DOHH2 (cell line): Measurements from ENCODE around the gene RASSF4.

ENCODE experiments used
- H3F3A ChIP-seq: fragments of 200-600 bp; sonication (generic), shearing (Covaris generic); 2 replicates; pipeline ENCODE4 v1.6.0; 2016; ENCODE audit warnings: antibody characterized with exemption, mild to moderate bottlenecking; ENCODE audit not compliant: control insufficient read depth, insufficient read depth
- H3K27ac ChIP-seq: fragments of 200-600 bp; sonication (generic); 2 replicates; pipeline ENCODE4 v1.5.1; 2014; ENCODE audit warnings: low read depth, mild to moderate bottlenecking, low read length, moderate library complexity
- H3K27me3 ChIP-seq: fragments of 200-600 bp; sonication (generic); 2 replicates; pipeline ENCODE4 v1.6.1; 2014; ENCODE audit warnings: mild to moderate bottlenecking, low read length, mixed read lengths; ENCODE audit not compliant: control insufficient read depth
- H3K36me3 ChIP-seq: fragments of 200-600 bp; sonication (generic); 2 replicates; pipeline ENCODE4 v1.6.1; 2014; ENCODE audit warnings: mild to moderate bottlenecking, low read length, moderate library complexity, mixed read lengths; ENCODE audit not compliant: control insufficient read depth
- H3K4me1 ChIP-seq: fragments of 200-600 bp; sonication (generic); 2 replicates; pipeline ENCODE4 v1.6.1; 2014; ENCODE audit warnings: mild to moderate bottlenecking, low read length, mixed read lengths; ENCODE audit not compliant: control insufficient read depth
- H3K4me2 ChIP-seq: fragments of 200-600 bp; sonication (generic); 2 replicates; pipeline ENCODE4 v1.6.0; 2014; ENCODE audit warnings: mild to moderate bottlenecking, low read length, moderate library complexity
- H3K4me3 ChIP-seq: fragments of 200-600 bp; sonication (generic); 2 replicates; pipeline ENCODE4 v1.5.1; 2014; ENCODE audit warnings: mild to moderate bottlenecking, low read length, mixed read lengths
- H3K79me2 ChIP-seq: fragments of 200-600 bp; sonication (generic); 2 replicates; pipeline ENCODE4 v1.6.1; 2014; ENCODE audit warnings: mild to moderate bottlenecking, low read length, mixed read lengths; ENCODE audit not compliant: control insufficient read depth
- H3K9me2 ChIP-seq: fragments of 200-600 bp; sonication (generic); replicated peaks from 2 replicates; pipeline ENCODE4 v1.6.1; 2014; ENCODE audit warnings: mild to moderate bottlenecking, low read length, mixed read lengths; ENCODE audit not compliant: control insufficient read depth
- H3K9me3 ChIP-seq: fragments of 200-600 bp; sonication (generic); 2 replicates; pipeline ENCODE4 v1.6.1; 2014; ENCODE audit warnings: antibody characterized with exemption, low read length, mixed read lengths; ENCODE audit not compliant: control insufficient read depth, insufficient read depth
- H4K20me1 ChIP-seq: fragments of 200-600 bp; sonication (generic); 2 replicates; pipeline ENCODE4 v1.6.0; 2014; ENCODE audit warnings: low read depth, mild to moderate bottlenecking, antibody characterized with exemption, low read length, moderate library complexity; ENCODE audit not compliant: control insufficient read depth, insufficient read depth
- CTCF ChIP-seq: fragments of 200-600 bp; sonication (generic); IDR thresholded peaks from one replicate; pipeline ENCODE4 v1.5.1; 2014; ENCODE audit warnings: antibody characterized with exemption, mild to moderate bottlenecking, low read depth, low read length; ENCODE audit not compliant: poor library complexity, severe bottlenecking
- EZH2phosphoT487 ChIP-seq: fragments of 200-600 bp; sonication (generic); IDR thresholded peaks from 2 replicates; pipeline ENCODE4 v1.6.1; 2017; ENCODE audit warnings: borderline replicate concordance, mild to moderate bottlenecking, antibody characterized with exemption, low read length, moderate library complexity, mixed read lengths

The RASSF4 gene

DNA sequence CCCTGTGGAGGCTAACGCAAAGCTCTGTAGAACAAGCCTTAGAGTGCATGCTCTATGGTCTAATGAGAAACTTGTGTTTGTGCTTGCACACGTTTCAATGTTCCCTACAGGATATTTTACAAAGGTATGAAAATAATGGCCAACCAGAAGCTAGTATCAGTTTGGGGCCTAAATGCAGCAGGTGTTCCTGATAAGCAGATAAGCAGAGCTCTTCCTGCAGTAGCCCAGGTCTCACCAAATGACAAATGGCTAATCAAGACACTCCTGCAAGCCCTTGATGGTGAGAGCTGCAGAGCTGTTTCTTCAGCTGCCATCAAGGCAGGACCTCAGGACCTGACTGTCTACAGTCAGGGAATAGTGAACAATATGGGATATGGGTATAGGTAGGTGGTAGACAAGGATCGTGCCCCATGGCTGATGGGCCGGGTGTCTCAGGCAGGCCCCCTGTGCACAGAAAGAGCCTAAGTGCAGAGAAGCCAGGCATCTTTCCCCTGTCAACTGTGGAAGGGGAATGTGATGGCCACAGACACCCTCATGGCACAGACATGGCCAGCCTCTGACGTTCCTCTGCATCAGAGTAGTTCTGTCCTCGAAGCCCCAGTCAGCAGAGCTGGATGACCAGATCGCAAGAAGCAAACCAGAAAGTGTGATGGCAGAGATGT, 23.2 kb upstream of the RASSF4 start:
- Histone ChIP-seq H3K27ac (no peak overlapping the region), H3K36me3 (no peaks in the 10 kb centered on the region), H3K9me3 (no peaks in the 10 kb centered on the region), H3K4me3 (no peak overlapping the region), H3K79me2 (no peaks in the 10 kb centered on the region), H3K4me1 (peaks cover 9% of the 10 kb centered on the region), H3K9me2 (no peaks in the 10 kb centered on the region), H3K4me2 (no peak overlapping the region), H4K20me1 (no peaks in the 10 kb centered on the region), H3K27me3 (peaks cover 3% of the 10 kb centered on the region; the same call in 1 of the 2 replicates), H3F3A (no peaks in the 10 kb centered on the region)
- TF ChIP-seq EZH2phosphoT487 = no peak
- TF ChIP-seq CTCF = no peak

DNA sequence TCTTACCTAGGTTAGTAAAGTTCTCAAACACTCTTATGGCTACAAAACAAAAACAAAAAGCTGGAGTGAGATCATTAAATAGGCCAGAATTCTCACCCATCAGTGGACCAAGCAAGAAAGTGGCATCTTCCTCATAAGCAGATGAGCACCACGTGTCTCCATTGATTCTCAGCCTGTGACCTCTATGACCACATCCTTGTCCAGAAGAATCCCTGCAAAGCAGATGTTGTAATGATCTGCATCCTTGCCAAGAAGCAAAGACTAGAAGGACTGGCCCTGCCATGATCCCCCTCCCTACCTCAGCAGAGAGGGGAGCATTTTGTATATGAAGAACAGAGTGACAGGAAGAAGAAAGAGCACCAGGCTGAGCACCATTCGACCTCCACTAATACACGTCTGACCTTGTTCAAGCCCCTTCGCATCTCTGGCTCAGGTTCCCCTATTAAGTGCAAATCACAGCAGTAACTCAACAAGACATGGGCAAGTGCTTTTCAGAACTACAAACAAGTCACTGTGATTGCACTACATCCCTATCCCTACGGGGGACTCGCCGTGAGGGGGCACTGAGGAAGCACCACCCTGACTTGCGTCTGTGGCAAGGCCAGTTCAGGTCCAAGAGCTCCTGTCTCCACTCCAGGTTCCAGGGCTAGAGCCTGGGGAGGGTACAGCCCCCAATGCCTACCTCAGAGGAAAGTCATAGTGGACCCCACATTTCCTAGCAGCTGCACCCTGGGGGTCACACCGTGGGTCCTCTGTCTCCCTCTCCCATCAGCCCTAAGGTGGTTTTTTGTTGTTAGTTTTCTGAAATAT, 22.2 kb upstream of the RASSF4 start:
- peaks cover 9% of the 10 kb centered on the region for H3K4me1 ChIP-seq
- H4K20me1 ChIP-seq = no peaks in the 10 kb centered on the region
- TF ChIP-seq CTCF (no peak), EZH2phosphoT487 (no peak)
- no peaks in the 10 kb centered on the region for H3K36me3 ChIP-seq
- H3F3A ChIP-seq = no peaks in the 10 kb centered on the region
- no peaks in the 10 kb centered on the region for H3K9me2 ChIP-seq
- no peaks in the 10 kb centered on the region for H3K79me2 ChIP-seq
- H3K4me3 ChIP-seq = no peak overlapping the region
- no peak overlapping the region for H3K4me2 ChIP-seq
- H3K27ac ChIP-seq = no peak overlapping the region
- no peaks in the 10 kb centered on the region for H3K9me3 ChIP-seq
- peaks cover 6% of the 10 kb centered on the region; the same call in 1 of the 2 replicates for H3K27me3 ChIP-seq

DNA sequence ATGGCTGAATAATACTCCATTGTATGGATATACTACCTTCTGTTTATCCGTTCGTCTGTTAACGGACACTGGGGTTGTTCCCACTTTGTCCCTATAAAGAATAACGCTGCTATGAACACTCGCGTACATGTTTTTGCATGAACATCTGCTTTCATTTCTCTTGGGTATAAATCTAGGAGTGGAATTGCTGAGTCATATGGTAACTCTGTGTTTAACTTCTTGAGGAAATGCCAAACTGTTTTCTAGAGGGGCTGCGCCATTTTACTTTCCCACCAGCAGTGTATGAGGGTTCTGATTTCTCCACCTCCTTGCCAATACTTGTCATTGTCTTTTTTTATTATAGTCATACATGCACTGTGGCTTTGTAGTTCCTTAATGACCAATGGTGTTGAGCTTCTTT, 20.6 kb upstream of the RASSF4 start:
- peaks cover 6% of the 10 kb centered on the region; the same call in 1 of the 2 replicates for H3K27me3 ChIP-seq
- no peak overlapping the region for H3K4me2 ChIP-seq
- H3K27ac ChIP-seq = no peak overlapping the region
- H3K36me3 ChIP-seq = no peaks in the 10 kb centered on the region
- no peaks in the 10 kb centered on the region for H3K9me2 ChIP-seq
- H4K20me1 ChIP-seq = no peaks in the 10 kb centered on the region
- peaks cover 5% of the 10 kb centered on the region; the same call in 1 of the 2 replicates for H3K4me1 ChIP-seq
- H3K79me2 ChIP-seq = no peaks in the 10 kb centered on the region
- H3K9me3 ChIP-seq = no peaks in the 10 kb centered on the region
- H3F3A ChIP-seq = no peaks in the 10 kb centered on the region
- no peak overlapping the region for H3K4me3 ChIP-seq
- TF ChIP-seq EZH2phosphoT487 (no peak), CTCF (no peak)
